ENCODE measurements around the gene GABBR1.

The GABBR1 gene

DNA sequence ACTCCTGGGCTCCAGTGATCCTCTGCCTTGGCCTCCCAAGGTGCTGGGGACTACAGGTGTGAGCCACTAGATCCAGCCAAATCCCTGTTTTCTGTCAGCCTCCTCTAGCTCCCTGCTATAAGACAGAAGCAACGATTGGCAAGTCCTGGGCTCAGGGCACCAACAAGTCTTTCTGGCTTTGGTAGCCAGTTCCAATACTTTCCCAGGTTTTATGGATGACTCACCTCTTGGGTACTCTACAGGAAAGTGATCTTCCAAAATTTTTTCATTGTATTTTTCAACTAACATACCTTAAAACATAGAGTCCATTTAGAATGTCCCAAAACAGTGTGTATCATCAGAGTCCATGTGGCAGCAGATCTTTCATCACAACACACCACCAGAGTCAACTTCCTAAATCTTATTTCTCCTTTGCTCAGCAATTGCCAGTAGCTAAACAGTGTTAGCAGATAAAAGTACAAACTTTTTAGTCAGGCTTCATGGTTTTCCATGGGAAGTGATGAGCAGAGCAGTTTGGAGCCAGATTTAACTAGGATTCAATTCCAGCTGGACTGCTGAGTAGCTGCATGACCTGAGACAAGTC is 13.3 kb downstream of the GABBR1 start:
- Histone ChIP-seq H3K36me3 (ENCODE audit: insufficient read depth, insufficient read length, low read length) (peaks cover 82% of the 10 kb centered on the region), H3K4me1 (ENCODE audit: insufficient read depth, insufficient read length) (peaks cover 8% of the 10 kb centered on the region), H3K4me3 (ENCODE audit: insufficient read length, low read depth) (no peak overlapping the region), H3K9me3 (ENCODE audit: insufficient read depth, low read length) (no peaks in the 10 kb centered on the region), H3K27me3 (ENCODE audit: insufficient read depth, insufficient read length) (no peaks in the 10 kb centered on the region), H3K9ac (ENCODE audit: insufficient read length, low read depth) (no peak overlapping the region)
- no peak for TF ChIP-seq YY1 (IDR thresholded peaks at IDR 0.05; ENCODE audit: insufficient read depth, insufficient read length)
- TF ChIP-seq ZNF274 (IDR thresholded peaks at IDR 0.05; ENCODE audit: low read depth, low read length), result no peak
- no peak for TF ChIP-seq SUZ12 (IDR thresholded peaks at IDR 0.05; ENCODE audit: extremely low read depth, insufficient read depth, insufficient read length)
- DNase-seq (ENCODE audit: low read depth, low spot score), result no peak

DNA sequence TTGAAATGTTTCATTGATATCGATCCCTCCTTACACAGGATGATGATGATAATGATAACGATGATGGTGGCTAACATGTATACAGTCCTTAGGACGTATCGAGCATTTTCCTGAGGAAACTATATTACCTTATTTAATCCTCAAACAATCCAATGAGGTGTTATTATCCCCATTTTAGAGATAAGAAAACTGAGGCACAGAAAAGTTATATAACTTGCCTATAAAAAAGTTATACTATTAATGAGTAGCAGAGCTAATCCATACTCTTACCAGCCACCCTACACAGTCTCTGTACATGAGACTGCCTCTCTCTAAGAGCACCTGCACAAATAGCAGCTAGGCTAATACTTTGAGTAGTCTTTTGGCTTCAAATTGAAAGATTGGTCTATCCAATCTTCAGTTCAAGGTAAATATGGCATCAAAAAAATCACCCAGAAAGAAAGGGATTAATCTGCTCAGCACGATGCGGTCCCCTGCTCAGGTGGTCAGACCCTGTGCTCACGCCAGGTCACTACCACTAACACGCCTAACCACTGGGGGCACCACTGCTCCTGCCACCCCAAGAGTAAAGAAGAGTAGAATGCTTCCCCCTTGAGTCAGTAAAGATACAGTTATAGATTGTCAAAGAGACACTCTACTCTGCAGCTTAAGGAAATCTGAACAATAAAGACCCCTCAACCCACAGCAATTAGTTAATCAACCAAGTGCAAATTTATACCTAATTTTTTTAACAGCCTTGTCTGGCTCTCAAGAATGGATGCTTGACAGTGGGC is 15.0 kb downstream of the GABBR1 start:
- no peaks in the 10 kb centered on the region for H3K9me3 ChIP-seq (ENCODE audit: insufficient read depth, low read length)
- no peaks in the 10 kb centered on the region for H3K27me3 ChIP-seq (ENCODE audit: insufficient read depth, insufficient read length)
- H3K4me3 ChIP-seq (ENCODE audit: insufficient read length, low read depth), result no peak overlapping the region
- H3K9ac ChIP-seq (ENCODE audit: insufficient read length, low read depth), result no peak overlapping the region
- H3K4me1 ChIP-seq (ENCODE audit: insufficient read depth, insufficient read length), result peaks cover under 1% of the 10 kb centered on the region
- DNase-seq (ENCODE audit: low read depth, low spot score), result no peak
- peaks cover 87% of the 10 kb centered on the region for H3K36me3 ChIP-seq (ENCODE audit: insufficient read depth, insufficient read length, low read length)
- TF ChIP-seq ZNF274 (IDR thresholded peaks at IDR 0.05; ENCODE audit: low read depth, low read length) (no peak), YY1 (IDR thresholded peaks at IDR 0.05; ENCODE audit: insufficient read depth, insufficient read length) (no peak), SUZ12 (IDR thresholded peaks at IDR 0.05; ENCODE audit: extremely low read depth, insufficient read depth, insufficient read length) (no peak)

DNA sequence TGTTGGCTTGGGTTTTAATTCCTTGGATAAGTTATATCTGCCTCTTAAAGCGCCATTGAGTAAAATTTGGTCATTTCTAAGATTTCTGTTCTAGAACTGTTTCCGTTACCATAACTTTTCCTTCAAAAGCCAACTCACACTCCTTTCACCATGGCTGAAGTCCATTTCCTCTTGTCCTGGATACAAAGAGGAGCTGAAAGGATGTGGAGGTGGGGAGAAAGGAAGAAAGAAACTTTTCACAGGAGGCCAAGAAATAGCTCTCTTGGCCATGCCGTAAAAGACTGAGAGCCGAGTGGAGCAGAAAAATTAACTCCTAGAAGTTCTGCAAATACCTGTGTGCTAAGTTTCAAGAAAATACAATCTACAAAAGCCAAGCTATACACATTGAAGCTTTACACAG is 21.6 kb downstream of the GABBR1 start:
- no peak for DNase-seq (ENCODE audit: low read depth, low spot score)
- Histone ChIP-seq H3K4me1 (ENCODE audit: insufficient read depth, insufficient read length) (no peaks in the 10 kb centered on the region), H3K36me3 (ENCODE audit: insufficient read depth, insufficient read length, low read length) (peaks cover 92% of the 10 kb centered on the region), H3K9me3 (ENCODE audit: insufficient read depth, low read length) (no peaks in the 10 kb centered on the region), H3K4me3 (ENCODE audit: insufficient read length, low read depth) (no peak overlapping the region), H3K9ac (ENCODE audit: insufficient read length, low read depth) (no peak overlapping the region), H3K27me3 (ENCODE audit: insufficient read depth, insufficient read length) (no peaks in the 10 kb centered on the region)
- TF ChIP-seq YY1 (IDR thresholded peaks at IDR 0.05; ENCODE audit: insufficient read depth, insufficient read length) (no peak), SUZ12 (IDR thresholded peaks at IDR 0.05; ENCODE audit: extremely low read depth, insufficient read depth, insufficient read length) (no peak), ZNF274 (IDR thresholded peaks at IDR 0.05; ENCODE audit: low read depth, low read length) (no peak)

DNA sequence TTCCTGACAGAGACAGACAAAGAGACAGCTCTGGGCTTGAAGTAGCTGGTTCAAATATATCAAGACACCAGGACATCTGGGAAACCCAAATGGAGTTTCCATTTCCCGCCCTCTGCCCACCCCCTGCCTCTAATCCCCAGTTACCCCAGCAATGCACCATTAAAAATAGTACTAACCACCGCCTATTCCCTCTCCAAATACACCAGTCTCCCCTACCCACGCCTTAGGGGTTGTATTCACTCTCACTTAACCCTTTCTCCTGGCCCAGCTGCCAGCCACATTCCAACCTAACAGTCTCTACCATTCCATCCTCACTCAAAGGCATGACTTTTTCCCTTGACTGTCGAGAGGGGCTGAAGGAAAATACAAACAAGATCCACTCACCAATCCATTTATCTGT is 22.4 kb downstream of the GABBR1 start:
- no peak for DNase-seq (ENCODE audit: low read depth, low spot score)
- Histone ChIP-seq H3K36me3 (ENCODE audit: insufficient read depth, insufficient read length, low read length) (peaks cover 98% of the 10 kb centered on the region), H3K4me3 (ENCODE audit: insufficient read length, low read depth) (no peak overlapping the region), H3K4me1 (ENCODE audit: insufficient read depth, insufficient read length) (no peaks in the 10 kb centered on the region), H3K27me3 (ENCODE audit: insufficient read depth, insufficient read length) (no peaks in the 10 kb centered on the region), H3K9me3 (ENCODE audit: insufficient read depth, low read length) (no peaks in the 10 kb centered on the region), H3K9ac (ENCODE audit: insufficient read length, low read depth) (no peak overlapping the region)
- TF ChIP-seq SUZ12 (IDR thresholded peaks at IDR 0.05; ENCODE audit: extremely low read depth, insufficient read depth, insufficient read length) (no peak), ZNF274 (IDR thresholded peaks at IDR 0.05; ENCODE audit: low read depth, low read length) (no peak), YY1 (IDR thresholded peaks at IDR 0.05; ENCODE audit: insufficient read depth, insufficient read length) (no peak)

DNA sequence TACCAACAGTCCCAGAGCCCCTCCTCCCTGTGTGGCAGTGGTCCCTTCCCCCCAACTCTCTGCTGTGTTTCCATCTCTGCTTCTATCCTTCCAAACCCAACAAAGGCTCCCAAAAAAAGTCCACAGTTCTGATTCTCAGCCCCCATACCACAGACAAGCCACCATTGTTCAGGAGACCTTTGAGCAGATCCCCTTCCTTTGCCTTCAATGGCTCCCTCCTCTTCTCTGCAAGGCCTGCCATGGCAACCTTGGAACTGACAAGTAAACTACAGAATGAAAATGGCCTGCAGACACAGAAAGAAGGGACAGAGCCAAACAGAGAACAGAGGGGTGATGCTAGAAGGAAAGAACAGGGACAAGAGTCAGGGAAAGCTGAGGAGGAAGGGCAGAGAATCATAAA is 24.9 kb downstream of the GABBR1 start:
- Histone ChIP-seq H3K9ac (ENCODE audit: insufficient read length, low read depth) (no peak overlapping the region), H3K27me3 (ENCODE audit: insufficient read depth, insufficient read length) (no peaks in the 10 kb centered on the region), H3K9me3 (ENCODE audit: insufficient read depth, low read length) (no peaks in the 10 kb centered on the region), H3K36me3 (ENCODE audit: insufficient read depth, insufficient read length, low read length) (peaks cover 98% of the 10 kb centered on the region), H3K4me1 (ENCODE audit: insufficient read depth, insufficient read length) (no peaks in the 10 kb centered on the region), H3K4me3 (ENCODE audit: insufficient read length, low read depth) (no peak overlapping the region)
- TF ChIP-seq SUZ12 (IDR thresholded peaks at IDR 0.05; ENCODE audit: extremely low read depth, insufficient read depth, insufficient read length), result no peak
- no peak for TF ChIP-seq ZNF274 (IDR thresholded peaks at IDR 0.05; ENCODE audit: low read depth, low read length)
- TF ChIP-seq YY1 (IDR thresholded peaks at IDR 0.05; ENCODE audit: insufficient read depth, insufficient read length), result no peak
- no peak for DNase-seq (ENCODE audit: low read depth, low spot score)

DNA sequence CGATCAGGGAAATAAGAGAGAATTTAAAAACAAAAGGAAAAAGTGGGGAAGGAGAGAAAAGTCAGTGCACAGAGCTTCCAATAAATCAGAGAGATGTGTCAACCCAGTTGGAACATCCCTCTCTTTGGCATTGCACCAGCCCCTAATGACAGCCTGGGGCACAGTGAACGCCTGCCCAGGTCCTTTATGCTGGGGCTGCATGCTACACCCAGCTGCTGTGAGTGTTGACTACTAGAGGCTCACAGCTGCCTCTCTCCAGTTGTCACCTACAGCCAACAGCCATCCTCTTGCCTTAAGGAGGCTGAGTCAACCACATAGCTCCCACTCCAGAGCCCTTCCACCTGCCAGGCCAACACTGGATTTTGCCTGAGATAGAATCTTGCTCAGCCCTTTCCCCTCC is 29.1 kb downstream of the GABBR1 start:
- no peak overlapping the region for H3K9ac ChIP-seq (ENCODE audit: insufficient read length, low read depth)
- no peaks in the 10 kb centered on the region for H3K9me3 ChIP-seq (ENCODE audit: insufficient read depth, low read length)
- no peaks in the 10 kb centered on the region for H3K27me3 ChIP-seq (ENCODE audit: insufficient read depth, insufficient read length)
- TF ChIP-seq YY1 (IDR thresholded peaks at IDR 0.05; ENCODE audit: insufficient read depth, insufficient read length), result no peak
- TF ChIP-seq SUZ12 (IDR thresholded peaks at IDR 0.05; ENCODE audit: extremely low read depth, insufficient read depth, insufficient read length), result no peak
- no peak for TF ChIP-seq ZNF274 (IDR thresholded peaks at IDR 0.05; ENCODE audit: low read depth, low read length)
- no peak for DNase-seq (ENCODE audit: low read depth, low spot score)
- peaks cover 3% of the 10 kb centered on the region for H3K4me1 ChIP-seq (ENCODE audit: insufficient read depth, insufficient read length)
- peaks cover 97% of the 10 kb centered on the region for H3K36me3 ChIP-seq (ENCODE audit: insufficient read depth, insufficient read length, low read length)
- no peak overlapping the region for H3K4me3 ChIP-seq (ENCODE audit: insufficient read length, low read depth)

DNA sequence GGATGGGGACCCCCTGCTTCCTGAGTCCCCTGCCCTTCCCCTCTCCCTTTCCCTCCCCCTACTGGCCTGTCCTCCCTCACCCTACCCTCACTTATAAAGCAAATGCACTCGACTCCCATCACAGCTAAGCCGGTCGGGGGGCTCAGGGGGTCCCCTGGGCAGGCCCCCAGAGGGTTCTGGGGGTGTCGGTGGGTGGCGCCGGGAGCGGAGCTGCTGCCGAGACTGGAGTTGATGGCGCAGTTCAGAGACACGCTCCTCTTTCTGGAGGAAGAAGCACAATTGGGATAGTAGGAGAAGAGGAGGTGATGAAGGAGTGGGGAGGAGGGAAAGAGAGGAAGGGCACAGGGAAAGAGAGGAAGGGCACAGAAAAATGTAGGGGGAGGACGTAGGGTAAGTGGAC is 29.5 kb downstream of the GABBR1 start:
- H3K4me3 ChIP-seq (ENCODE audit: insufficient read length, low read depth), result no peak overlapping the region
- no peak for DNase-seq (ENCODE audit: low read depth, low spot score)
- H3K27me3 ChIP-seq (ENCODE audit: insufficient read depth, insufficient read length), result no peaks in the 10 kb centered on the region
- H3K9ac ChIP-seq (ENCODE audit: insufficient read length, low read depth), result no peak overlapping the region
- H3K9me3 ChIP-seq (ENCODE audit: insufficient read depth, low read length), result no peaks in the 10 kb centered on the region
- peaks cover 3% of the 10 kb centered on the region for H3K4me1 ChIP-seq (ENCODE audit: insufficient read depth, insufficient read length)
- peaks cover 95% of the 10 kb centered on the region for H3K36me3 ChIP-seq (ENCODE audit: insufficient read depth, insufficient read length, low read length)
- TF ChIP-seq YY1 (IDR thresholded peaks at IDR 0.05; ENCODE audit: insufficient read depth, insufficient read length) (no peak), SUZ12 (IDR thresholded peaks at IDR 0.05; ENCODE audit: extremely low read depth, insufficient read depth, insufficient read length) (no peak), ZNF274 (IDR thresholded peaks at IDR 0.05; ENCODE audit: low read depth, low read length) (no peak)
